GM23338 (cell line): ENCODE measurements around the gene LPP. TPM values are rescaled to one million over a fixed set of nuclear protein-coding genes. Genes with fewer than 3 reads are reported as not detected.

Experiments
- ATAC-seq: fragments of 200-7000 bp; cut with Tn5 transposase; 3 replicates; pipeline ENCODE4 v1.9.1; 2020
- DNase-seq: peaks from one replicate; pipeline ENCODE4 v3.0.0-alpha.2; 2015; ENCODE audit warnings: low spot score
- H2AFZ ChIP-seq: fragments of 200-600 bp; sonication (generic); 2 replicates; pipeline ENCODE4 v1.8.0; 2016; ENCODE audit warnings: antibody characterized with exemption, mild to moderate bottlenecking, moderate library complexity
- H3F3A ChIP-seq: fragments of 200-600 bp; sonication (generic); replicated peaks from 2 replicates; pipeline ENCODE4 v1.8.0; 2017; ENCODE audit warnings: antibody characterized with exemption, mixed run types, low read depth
- H3K27ac ChIP-seq: fragments of 200-600 bp; sonication (generic); 2 replicates; pipeline ENCODE4 v1.6.1; 2016; ENCODE audit warnings: low read depth
- H3K27me3 ChIP-seq: fragments of 200-600 bp; sonication (generic); 2 replicates; pipeline ENCODE4 v1.8.0; 2016; ENCODE audit warnings: mild to moderate bottlenecking, mixed run types, moderate library complexity; ENCODE audit not compliant: insufficient read depth
- H3K36me3 ChIP-seq: fragments of 200-600 bp; sonication (generic); 2 replicates; pipeline ENCODE4 v1.8.0; 2016; ENCODE audit warnings: mild to moderate bottlenecking; ENCODE audit not compliant: insufficient read depth
- H3K4me1 ChIP-seq: fragments of 200-600 bp; sonication (generic); 2 replicates; pipeline ENCODE4 v1.8.0; 2016; ENCODE audit warnings: mild to moderate bottlenecking, moderate library complexity; ENCODE audit not compliant: insufficient read depth
- H3K4me2 ChIP-seq: fragments of 200-600 bp; sonication (generic); 2 replicates; pipeline ENCODE4 v1.7.1; 2017; ENCODE audit warnings: mixed run types
- H3K4me3 ChIP-seq: fragments of 200-600 bp; sonication (generic); 2 replicates; pipeline ENCODE4 v1.6.1; 2016; ENCODE audit warnings: mixed run types
- H3K79me2 ChIP-seq: fragments of 200-600 bp; sonication (generic); replicated peaks from 2 replicates; pipeline ENCODE4 v1.8.0; 2017; ENCODE audit warnings: mild to moderate bottlenecking; ENCODE audit not compliant: insufficient read depth
- H3K9me2 ChIP-seq: fragments of 200-600 bp; sonication (generic); 2 replicates; pipeline ENCODE4 v1.8.0; 2017; ENCODE audit not compliant: insufficient read depth
- H4K20me1 ChIP-seq: fragments of 200-600 bp; sonication (generic); replicated peaks from 2 replicates; pipeline ENCODE4 v1.8.0; 2017; ENCODE audit warnings: mild to moderate bottlenecking; ENCODE audit not compliant: insufficient read depth
- H3K27ac Mint-ChIP-seq: 2 replicates; pipeline ENCODE4 v1.8.0; 2020; ENCODE audit warnings: inconsistent platforms, mild to moderate bottlenecking, moderate library complexity, mixed read lengths
- H3K27me3 Mint-ChIP-seq: 3 replicates; pipeline ENCODE4 v1.8.0; 2022; ENCODE audit warnings: low read depth, mild to moderate bottlenecking, moderate library complexity, mixed read lengths, inconsistent platforms; ENCODE audit not compliant: insufficient read depth, poor library complexity
- H3K36me3 Mint-ChIP-seq: 3 replicates; pipeline ENCODE4 v1.8.0; 2021; ENCODE audit warnings: low read depth, mild to moderate bottlenecking, inconsistent platforms, moderate library complexity, mixed read lengths
- H3K4me1 Mint-ChIP-seq: 3 replicates; pipeline ENCODE4 v1.8.0; 2020; ENCODE audit warnings: mild to moderate bottlenecking, inconsistent platforms, mixed read lengths
- H3K4me3 Mint-ChIP-seq: 3 replicates; pipeline ENCODE4 v1.8.0; 2021; ENCODE audit warnings: moderate library complexity, mild to moderate bottlenecking, inconsistent platforms, mixed read lengths
- H3K9me3 Mint-ChIP-seq: 3 replicates; pipeline ENCODE4 v1.8.0; 2020; ENCODE audit warnings: moderate library complexity, mild to moderate bottlenecking, inconsistent platforms, mixed read lengths
- CREB1 ChIP-seq: fragments of 250-450 bp; sonication (Bioruptor Pico); IDR thresholded peaks from 2 replicates; pipeline ENCODE4 v1.5.0; 2020; ENCODE audit warnings: low read depth, mild to moderate bottlenecking, moderate library complexity
- EZH2 ChIP-seq: fragments of 200-600 bp; sonication (generic); IDR thresholded peaks from one replicate; pipeline ENCODE4 v1.8.0; 2017; ENCODE audit warnings: antibody characterized with exemption, mild to moderate bottlenecking, low read depth; ENCODE audit not compliant: unreplicated experiment
- EZH2phosphoT487 ChIP-seq: fragments of 200-600 bp; sonication (generic); IDR thresholded peaks from one replicate; pipeline ENCODE4 v1.8.1; 2018; ENCODE audit warnings: antibody characterized with exemption; ENCODE audit not compliant: unreplicated experiment
- JUNB ChIP-seq: IDR thresholded peaks from one replicate; pipeline ENCODE4 v1.6.1; 2016; ENCODE audit warnings: antibody characterized with exemption; ENCODE audit not compliant: unreplicated experiment
- NANOG ChIP-seq: IDR thresholded peaks from 2 replicates; pipeline ENCODE4 v1.6.1; 2016; ENCODE audit warnings: antibody characterized with exemption, borderline replicate concordance
- POLR2AphosphoS5 ChIP-seq: IDR thresholded peaks from 2 replicates; pipeline ENCODE4 v1.6.1; 2016; ENCODE audit warnings: antibody characterized with exemption, low read depth
- STAT1 ChIP-seq: IDR thresholded peaks from one replicate; pipeline ENCODE4 v1.6.1; 2016; ENCODE audit warnings: antibody characterized with exemption; ENCODE audit not compliant: unreplicated experiment
- ZNF114 ChIP-seq: fragments of 250-450 bp; sonication (Bioruptor Pico); IDR thresholded peaks from 2 replicates; pipeline ENCODE4 v1.5.0; 2020; ENCODE audit warnings: mild to moderate bottlenecking, moderate library complexity
- ZNF331 ChIP-seq: fragments of 250-450 bp; sonication (Bioruptor Pico); IDR thresholded peaks from 2 replicates; pipeline ENCODE4 v1.5.0; 2020; ENCODE audit warnings: low read depth, mild to moderate bottlenecking, moderate library complexity
- polyA plus RNA-seq: library from polyadenylated mRNA; unstranded; fragments of >200 nt; fragmentation: Nextera tagmentation; extraction: Ambion mirVana; gene quantifications from 2 replicates; pipeline ENCODE4 v1.2.1, GENCODE V29; 2016
- total RNA-seq: library from RNA; depleted of rRNA; stranded (reverse); fragments of >200 nt; shearing (Covaris generic); gene quantifications from 2 replicates; pipeline ENCODE4 v1.2.3, GENCODE V29; 2014
- TF ChIP-seq, protein P1 (sequence below): fragments of 250-450 bp; sonication (Bioruptor Pico); IDR thresholded peaks from 2 replicates; pipeline ENCODE4 v1.5.0; 2020; ENCODE audit warnings: mild to moderate bottlenecking, moderate library complexity
- TF ChIP-seq, protein P2 (sequence below): IDR thresholded peaks from 2 replicates; pipeline ENCODE4 v1.6.1; 2016; ENCODE audit warnings: antibody characterized with exemption
- TF ChIP-seq, protein P3 (sequence below): IDR thresholded peaks from one replicate; pipeline ENCODE4 v1.6.1; 2018; ENCODE audit warnings: antibody characterized with exemption; ENCODE audit not compliant: unreplicated experiment
- TF ChIP-seq, protein P4 (sequence below), 2 experiments: fragments of 200-600 bp in 1 of 2; sonication (generic) in 1 of 2; conservative IDR thresholded peaks; 2 replicates each; pipeline versions ENCODE4 v1.5.1 to v1.6.1; 2016 to 2017; ENCODE audit warnings: antibody characterized with exemption in 2 of 2, low read depth in 2 of 2, mild to moderate bottlenecking in 2 of 2, moderate library complexity in 1 of 2

The LPP gene
- total and polyA plus RNA-seq, 2 experiments from 2014 or later = 23.0 to 35.2 TPM

DNA sequence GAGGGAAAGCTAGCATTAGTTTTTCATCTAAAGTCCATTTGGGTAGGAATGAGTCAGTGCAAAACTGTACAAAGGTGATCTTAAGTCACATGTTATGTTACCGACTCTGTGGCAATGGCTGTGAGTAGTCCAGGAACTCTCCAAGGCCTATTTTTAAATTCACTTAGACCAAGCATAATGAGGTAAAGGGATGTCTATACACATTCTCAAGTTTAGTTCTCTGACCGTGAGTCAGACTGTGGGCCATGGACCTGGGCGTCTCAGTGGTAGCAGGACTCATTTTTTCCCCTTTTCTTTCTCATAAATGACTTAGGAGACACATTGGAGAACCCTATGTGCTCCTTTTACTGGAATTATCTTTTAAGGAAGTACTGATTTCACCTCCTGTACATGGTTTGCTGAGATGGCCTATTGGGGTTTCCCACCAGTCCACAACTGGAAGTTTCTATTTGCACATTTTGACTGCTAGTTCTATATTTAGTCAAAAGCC is 529.1 kb downstream of the LPP start:
- H3K27me3 ChIP-seq = no peaks in the 10 kb centered on the region
- no peak overlapping the region for H3K4me3 ChIP-seq
- ATAC-seq = no peak
- H3K4me1 ChIP-seq = no peaks in the 10 kb centered on the region
- H4K20me1 ChIP-seq = no peaks in the 10 kb centered on the region
- no peaks in the 10 kb centered on the region for H3K36me3 ChIP-seq
- H3K27ac Mint-ChIP-seq = no peak overlapping the region
- H3K4me2 ChIP-seq = no peak overlapping the region
- no peaks in the 10 kb centered on the region for H3K79me2 ChIP-seq
- H3K4me3 Mint-ChIP-seq = no peak overlapping the region
- H3K36me3 Mint-ChIP-seq = no peaks in the 10 kb centered on the region
- TF ChIP-seq, protein P1, sequence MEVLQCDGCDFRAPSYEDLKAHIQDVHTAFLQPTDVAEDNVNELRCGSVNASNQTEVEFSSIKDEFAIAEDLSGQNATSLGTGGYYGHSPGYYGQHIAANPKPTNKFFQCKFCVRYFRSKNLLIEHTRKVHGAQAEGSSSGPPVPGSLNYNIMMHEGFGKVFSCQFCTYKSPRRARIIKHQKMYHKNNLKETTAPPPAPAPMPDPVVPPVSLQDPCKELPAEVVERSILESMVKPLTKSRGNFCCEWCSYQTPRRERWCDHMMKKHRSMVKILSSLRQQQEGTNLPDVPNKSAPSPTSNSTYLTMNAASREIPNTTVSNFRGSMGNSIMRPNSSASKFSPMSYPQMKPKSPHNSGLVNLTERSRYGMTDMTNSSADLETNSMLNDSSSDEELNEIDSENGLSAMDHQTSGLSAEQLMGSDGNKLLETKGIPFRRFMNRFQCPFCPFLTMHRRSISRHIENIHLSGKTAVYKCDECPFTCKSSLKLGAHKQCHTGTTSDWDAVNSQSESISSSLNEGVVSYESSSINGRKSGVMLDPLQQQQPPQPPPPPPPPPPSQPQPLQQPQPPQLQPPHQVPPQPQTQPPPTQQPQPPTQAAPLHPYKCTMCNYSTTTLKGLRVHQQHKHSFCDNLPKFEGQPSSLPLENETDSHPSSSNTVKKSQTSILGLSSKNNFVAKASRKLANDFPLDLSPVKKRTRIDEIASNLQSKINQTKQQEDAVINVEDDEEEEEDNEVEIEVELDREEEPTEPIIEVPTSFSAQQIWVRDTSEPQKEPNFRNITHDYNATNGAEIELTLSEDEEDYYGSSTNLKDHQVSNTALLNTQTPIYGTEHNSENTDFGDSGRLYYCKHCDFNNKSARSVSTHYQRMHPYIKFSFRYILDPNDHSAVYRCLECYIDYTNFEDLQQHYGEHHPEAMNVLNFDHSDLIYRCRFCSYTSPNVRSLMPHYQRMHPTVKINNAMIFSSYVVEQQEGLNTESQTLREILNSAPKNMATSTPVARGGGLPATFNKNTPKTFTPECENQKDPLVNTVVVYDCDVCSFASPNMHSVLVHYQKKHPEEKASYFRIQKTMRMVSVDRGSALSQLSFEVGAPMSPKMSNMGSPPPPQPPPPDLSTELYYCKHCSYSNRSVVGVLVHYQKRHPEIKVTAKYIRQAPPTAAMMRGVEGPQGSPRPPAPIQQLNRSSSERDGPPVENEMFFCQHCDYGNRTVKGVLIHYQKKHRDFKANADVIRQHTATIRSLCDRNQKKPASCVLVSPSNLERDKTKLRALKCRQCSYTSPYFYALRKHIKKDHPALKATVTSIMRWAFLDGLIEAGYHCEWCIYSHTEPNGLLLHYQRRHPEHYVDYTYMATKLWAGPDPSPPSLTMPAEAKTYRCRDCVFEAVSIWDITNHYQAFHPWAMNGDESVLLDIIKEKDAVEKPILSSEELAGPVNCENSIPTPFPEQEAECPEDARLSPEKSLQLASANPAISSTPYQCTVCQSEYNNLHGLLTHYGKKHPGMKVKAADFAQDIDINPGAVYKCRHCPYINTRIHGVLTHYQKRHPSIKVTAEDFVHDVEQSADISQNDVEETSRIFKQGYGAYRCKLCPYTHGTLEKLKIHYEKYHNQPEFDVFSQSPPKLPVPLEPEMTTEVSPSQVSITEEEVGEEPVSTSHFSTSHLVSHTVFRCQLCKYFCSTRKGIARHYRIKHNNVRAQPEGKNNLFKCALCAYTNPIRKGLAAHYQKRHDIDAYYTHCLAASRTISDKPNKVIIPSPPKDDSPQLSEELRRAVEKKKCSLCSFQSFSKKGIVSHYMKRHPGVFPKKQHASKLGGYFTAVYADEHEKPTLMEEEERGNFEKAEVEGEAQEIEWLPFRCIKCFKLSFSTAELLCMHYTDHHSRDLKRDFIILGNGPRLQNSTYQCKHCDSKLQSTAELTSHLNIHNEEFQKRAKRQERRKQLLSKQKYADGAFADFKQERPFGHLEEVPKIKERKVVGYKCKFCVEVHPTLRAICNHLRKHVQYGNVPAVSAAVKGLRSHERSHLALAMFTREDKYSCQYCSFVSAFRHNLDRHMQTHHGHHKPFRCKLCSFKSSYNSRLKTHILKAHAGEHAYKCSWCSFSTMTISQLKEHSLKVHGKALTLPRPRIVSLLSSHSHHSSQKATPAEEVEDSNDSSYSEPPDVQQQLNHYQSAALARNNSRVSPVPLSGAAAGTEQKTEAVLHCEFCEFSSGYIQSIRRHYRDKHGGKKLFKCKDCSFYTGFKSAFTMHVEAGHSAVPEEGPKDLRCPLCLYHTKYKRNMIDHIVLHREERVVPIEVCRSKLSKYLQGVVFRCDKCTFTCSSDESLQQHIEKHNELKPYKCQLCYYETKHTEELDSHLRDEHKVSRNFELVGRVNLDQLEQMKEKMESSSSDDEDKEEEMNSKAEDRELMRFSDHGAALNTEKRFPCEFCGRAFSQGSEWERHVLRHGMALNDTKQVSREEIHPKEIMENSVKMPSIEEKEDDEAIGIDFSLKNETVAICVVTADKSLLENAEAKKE (CRISPR knock-in tag) = no peak
- TF ChIP-seq NANOG = no peak
- TF ChIP-seq JUNB = no peak
- no peak for TF ChIP-seq ZNF114 (CRISPR knock-in tag)
- TF ChIP-seq, protein P2, sequence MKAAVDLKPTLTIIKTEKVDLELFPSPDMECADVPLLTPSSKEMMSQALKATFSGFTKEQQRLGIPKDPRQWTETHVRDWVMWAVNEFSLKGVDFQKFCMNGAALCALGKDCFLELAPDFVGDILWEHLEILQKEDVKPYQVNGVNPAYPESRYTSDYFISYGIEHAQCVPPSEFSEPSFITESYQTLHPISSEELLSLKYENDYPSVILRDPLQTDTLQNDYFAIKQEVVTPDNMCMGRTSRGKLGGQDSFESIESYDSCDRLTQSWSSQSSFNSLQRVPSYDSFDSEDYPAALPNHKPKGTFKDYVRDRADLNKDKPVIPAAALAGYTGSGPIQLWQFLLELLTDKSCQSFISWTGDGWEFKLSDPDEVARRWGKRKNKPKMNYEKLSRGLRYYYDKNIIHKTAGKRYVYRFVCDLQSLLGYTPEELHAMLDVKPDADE = no peak
- no peak for TF ChIP-seq EZH2phosphoT487
- TF ChIP-seq STAT1 = no peak
- TF ChIP-seq, protein P3, sequence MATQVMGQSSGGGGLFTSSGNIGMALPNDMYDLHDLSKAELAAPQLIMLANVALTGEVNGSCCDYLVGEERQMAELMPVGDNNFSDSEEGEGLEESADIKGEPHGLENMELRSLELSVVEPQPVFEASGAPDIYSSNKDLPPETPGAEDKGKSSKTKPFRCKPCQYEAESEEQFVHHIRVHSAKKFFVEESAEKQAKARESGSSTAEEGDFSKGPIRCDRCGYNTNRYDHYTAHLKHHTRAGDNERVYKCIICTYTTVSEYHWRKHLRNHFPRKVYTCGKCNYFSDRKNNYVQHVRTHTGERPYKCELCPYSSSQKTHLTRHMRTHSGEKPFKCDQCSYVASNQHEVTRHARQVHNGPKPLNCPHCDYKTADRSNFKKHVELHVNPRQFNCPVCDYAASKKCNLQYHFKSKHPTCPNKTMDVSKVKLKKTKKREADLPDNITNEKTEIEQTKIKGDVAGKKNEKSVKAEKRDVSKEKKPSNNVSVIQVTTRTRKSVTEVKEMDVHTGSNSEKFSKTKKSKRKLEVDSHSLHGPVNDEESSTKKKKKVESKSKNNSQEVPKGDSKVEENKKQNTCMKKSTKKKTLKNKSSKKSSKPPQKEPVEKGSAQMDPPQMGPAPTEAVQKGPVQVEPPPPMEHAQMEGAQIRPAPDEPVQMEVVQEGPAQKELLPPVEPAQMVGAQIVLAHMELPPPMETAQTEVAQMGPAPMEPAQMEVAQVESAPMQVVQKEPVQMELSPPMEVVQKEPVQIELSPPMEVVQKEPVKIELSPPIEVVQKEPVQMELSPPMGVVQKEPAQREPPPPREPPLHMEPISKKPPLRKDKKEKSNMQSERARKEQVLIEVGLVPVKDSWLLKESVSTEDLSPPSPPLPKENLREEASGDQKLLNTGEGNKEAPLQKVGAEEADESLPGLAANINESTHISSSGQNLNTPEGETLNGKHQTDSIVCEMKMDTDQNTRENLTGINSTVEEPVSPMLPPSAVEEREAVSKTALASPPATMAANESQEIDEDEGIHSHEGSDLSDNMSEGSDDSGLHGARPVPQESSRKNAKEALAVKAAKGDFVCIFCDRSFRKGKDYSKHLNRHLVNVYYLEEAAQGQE = no peak
- TF ChIP-seq EZH2 = no peak
- TF ChIP-seq, protein P4, sequence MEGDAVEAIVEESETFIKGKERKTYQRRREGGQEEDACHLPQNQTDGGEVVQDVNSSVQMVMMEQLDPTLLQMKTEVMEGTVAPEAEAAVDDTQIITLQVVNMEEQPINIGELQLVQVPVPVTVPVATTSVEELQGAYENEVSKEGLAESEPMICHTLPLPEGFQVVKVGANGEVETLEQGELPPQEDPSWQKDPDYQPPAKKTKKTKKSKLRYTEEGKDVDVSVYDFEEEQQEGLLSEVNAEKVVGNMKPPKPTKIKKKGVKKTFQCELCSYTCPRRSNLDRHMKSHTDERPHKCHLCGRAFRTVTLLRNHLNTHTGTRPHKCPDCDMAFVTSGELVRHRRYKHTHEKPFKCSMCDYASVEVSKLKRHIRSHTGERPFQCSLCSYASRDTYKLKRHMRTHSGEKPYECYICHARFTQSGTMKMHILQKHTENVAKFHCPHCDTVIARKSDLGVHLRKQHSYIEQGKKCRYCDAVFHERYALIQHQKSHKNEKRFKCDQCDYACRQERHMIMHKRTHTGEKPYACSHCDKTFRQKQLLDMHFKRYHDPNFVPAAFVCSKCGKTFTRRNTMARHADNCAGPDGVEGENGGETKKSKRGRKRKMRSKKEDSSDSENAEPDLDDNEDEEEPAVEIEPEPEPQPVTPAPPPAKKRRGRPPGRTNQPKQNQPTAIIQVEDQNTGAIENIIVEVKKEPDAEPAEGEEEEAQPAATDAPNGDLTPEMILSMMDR (conservative IDR thresholded peaks at IDR 0.05; ENCODE audit: low read depth in 2 of 2) = no peak
- no peak for TF ChIP-seq CREB1 (CRISPR knock-in tag)
- TF ChIP-seq POLR2AphosphoS5 = no peak
- no peak for TF ChIP-seq ZNF331
- no peaks in the 10 kb centered on the region for H3K9me3 Mint-ChIP-seq
- peaks cover 12% of the 10 kb centered on the region for H3K4me1 Mint-ChIP-seq
- H3K27ac ChIP-seq = no peak overlapping the region
- DNase-seq = no peak
- no peak overlapping the region for H2AFZ ChIP-seq
- no peaks in the 10 kb centered on the region for H3K27me3 Mint-ChIP-seq
- no peaks in the 10 kb centered on the region for H3K9me2 ChIP-seq
- no peaks in the 10 kb centered on the region for H3F3A ChIP-seq
